GM19467 (cell line): ENCODE measurements around the gene GTF2H2C.
"Not testable (repeated sequence)": the region's sequence is repeated elsewhere in the genome, so short reads cannot be mapped to it uniquely, and the experiment has no call there.

Experiments
- ATAC-seq: cut with Tn5 transposase; IDR thresholded peaks from one replicate; pipeline ENCODE4 v1.9.1; 2021; ENCODE audit warnings: mild to moderate bottlenecking, moderate library complexity; ENCODE audit not compliant: unreplicated experiment

Gene GTF2H2C

DNA sequence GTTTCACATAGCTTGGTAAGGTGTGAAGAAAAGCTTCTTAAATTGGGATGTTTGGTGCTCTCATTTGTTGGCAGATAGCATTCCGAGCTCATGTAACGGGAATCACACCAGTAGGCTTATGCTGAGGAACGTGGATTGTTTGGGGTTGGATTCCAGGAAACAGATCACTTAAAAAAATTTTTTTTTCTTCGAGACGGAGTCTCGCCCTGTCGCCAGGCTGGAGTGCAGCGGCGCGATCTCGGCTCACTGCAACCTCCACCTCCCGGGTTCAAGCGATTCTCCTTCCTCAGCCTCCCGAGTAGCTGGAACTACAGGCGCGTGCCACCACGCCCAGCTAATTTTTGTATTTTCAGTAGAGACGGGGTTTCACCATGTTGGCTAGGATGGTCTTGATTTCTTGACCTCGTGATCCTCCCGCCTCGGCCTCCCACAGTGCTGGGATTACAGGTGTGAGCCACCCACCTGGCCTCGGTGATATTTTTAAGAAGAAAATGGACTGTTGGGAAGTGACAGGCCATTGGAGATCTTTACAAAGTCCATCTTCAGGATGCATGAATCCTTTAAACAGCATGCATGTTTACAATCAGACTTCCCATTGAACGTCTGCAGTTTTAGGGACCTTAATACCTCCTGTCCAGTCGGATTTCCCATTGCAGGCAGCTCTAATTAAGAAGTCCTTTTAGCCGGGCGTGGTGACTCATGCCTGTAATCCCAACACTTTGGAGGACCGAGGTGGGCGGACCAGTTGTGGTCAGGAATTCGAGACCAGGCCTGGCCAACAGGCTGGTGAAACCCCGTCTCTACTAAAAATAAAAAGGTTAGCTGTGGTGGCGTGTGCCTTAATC, 818 bp downstream of the GTF2H2C start:
- not testable (repeated sequence) for ATAC-seq

- not testable (repeated sequence) for ATAC-seq
These were observed 6.2 kb downstream of the GTF2H2C start for GRCh38 chr5:69566172-69566571.

GRCh38 chr5:69568072-69568471, 8.1 kb downstream of the GTF2H2C start:
- ATAC-seq = not testable (repeated sequence)

DNA sequence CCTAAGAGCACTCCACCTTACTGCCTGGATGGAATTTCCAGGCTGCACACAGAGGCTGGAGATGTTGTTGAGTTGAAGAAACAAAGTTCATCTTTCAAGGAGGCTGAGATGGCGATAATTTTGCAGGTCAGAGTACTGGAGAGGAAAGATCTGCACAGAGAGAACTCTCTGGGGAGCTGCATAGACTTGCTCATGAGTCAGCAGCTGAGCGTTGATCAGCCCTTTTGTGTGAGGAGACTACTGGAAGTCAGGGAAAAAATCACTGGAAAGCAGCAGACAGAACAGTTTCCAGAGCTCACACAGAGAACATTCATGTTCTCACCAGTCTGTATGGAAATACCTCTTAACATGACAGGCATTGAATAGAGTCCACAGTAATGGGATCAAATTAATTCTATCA, 23.4 kb downstream of the GTF2H2C start:
- ATAC-seq = not testable (repeated sequence)

GRCh38 chr5:69596114-69596840, 36.3 kb downstream of the GTF2H2C start:
- ATAC-seq = not testable (repeated sequence)

GRCh38 chr5:69601947-69602346, 42.0 kb downstream of the GTF2H2C start:
- peak; percentile 92 for ATAC-seq

DNA sequence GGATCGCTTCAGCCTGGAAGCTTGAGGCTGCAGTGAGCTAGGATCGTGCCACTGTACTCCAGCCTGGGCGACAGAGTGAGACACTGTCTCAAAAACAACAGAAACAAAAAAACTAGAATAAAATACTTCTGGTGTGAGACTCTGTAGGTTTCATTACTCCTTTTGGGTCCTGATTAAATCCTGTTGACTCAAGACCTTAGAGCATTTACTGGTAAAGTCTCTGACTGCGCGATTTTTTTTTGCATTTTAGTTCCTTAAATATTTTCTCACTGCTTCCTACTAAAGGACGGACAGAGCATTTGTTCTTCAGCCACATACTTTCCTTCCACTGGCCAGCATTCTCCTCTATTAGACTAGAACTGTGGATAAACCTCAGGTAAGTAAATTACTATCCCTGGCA, 46.8 kb downstream of the GTF2H2C start:
- ATAC-seq = not testable (repeated sequence)

DNA sequence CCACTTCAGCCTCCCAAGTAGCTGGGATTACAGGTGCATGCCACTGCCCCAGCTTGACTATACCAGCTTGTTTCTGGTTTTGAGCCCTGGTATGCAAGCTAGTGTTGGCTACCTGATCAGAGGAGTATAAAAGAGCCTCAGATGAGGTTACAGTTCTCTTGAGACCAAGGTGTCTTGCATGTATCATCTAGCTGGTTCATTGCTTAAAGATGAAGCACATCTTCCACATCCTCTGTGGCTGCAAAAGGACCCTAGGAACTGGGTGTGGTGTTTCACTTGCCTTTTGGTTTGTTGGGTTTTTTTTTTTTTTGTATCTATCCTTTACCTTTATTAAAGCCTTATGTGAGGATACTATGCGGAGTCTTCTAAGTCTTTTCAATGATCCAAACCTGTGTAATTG, 47.8 kb downstream of the GTF2H2C start:
- ATAC-seq = not testable (repeated sequence)

DNA sequence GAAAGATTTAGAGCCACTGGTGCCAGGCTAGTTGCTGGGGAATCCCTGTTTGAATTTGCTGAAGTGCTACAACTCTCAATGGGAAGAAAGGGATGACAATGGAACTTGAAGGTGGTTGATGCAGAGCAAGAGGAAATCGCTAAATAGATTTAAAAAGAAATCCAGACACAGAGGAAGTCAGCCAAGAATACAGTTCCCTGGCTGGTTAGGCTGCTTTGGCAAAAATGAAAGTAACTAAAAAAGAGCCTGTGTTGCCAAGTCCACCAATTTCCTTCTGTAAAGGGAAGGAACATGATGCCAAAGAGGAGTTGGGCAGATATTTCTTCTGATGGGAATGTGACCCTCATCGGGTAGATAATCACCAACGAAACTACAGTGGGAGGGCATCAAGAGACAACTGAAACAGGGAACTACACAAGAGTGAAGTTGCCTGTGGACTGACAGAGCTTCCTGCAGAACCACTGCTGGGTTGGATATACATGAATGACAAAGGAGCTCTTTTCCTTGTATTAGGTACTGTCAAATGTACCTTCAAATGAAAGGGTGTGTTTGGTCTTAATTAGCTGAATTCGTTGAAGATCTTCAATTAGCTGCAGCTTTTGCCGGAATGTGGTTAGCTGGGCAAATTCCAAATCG, 49.0 kb downstream of the GTF2H2C start:
- ATAC-seq = not testable (repeated sequence)

DNA sequence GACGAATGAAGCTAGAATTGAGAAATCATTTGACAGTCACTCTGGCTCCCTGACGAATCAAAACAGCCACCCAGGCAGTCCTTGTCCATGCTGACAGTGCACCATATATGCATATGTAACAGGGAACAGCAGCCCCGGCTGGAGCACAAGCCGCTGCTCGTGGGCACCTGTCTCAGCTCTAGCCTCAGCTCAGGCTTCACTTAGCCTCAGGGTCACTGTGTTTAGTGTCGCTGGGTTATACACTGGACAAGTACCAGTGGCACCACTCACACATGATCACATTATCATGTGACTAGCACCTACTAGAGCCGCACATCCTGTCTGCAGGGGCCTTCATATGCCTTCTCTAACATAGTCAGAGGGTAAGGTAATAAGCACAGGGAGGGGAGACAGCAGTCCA, 54.9 kb downstream of the GTF2H2C start:
- ATAC-seq = not testable (repeated sequence)

DNA sequence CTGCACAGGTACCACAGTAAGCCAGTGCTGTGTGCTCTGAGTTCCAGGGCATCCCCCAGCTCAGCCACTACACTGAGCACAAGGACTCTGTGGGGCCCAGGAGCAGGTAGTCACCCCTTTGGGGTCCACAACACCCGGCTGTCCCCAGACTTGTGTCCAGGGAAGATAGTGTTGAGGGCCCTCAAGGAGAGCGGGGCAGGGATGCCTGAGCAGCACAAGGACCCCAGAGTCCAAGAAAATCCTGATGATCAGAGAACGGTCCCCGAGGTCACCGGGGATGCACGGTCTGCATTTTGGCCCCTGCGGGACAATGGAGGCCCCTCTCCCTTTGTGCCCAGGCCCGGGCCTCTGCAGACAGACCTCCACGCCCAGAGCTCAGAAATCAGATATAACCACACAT, 71.9 kb downstream of the GTF2H2C start:
- not testable (repeated sequence) for ATAC-seq
